ENCODE data around the gene PODXL2. TPM values are rescaled to one million over a fixed set of nuclear protein-coding genes. Genes with fewer than 3 reads are reported as not detected.

The PODXL2 gene
- total RNA-seq, 1 experiment from 2014 or later, result 5.7 TPM

GRCh38 chr3:127637971-127638370, 9.0 kb downstream of the PODXL2 start:
- Histone ChIP-seq H2AFZ (ENCODE audit: low read depth, low read length, poor library complexity, severe bottlenecking) (no peak overlapping the region), H3K4me3 (replicated peaks in 1 of 2; ENCODE audit: low read depth in 1 of 2, low read length in 2 of 2) (no peak overlapping the region), H3K27me3 (ENCODE audit: insufficient read depth, low read length) (no peaks in the 10 kb centered on the region), H3K36me3 (ENCODE audit: control insufficient read depth in 1 of 2, insufficient read depth in 2 of 2, low read length in 2 of 2) (no peaks in the 10 kb centered on the region), H3K27ac (ENCODE audit: low read depth, low read length) (no peak overlapping the region), H4K20me1 (ENCODE audit: insufficient read depth) (no peaks in the 10 kb centered on the region), H3K9me3 (ENCODE audit: control insufficient read depth in 1 of 2, insufficient read depth in 1 of 2, low read depth in 1 of 2, low read length in 2 of 2) (no peaks in the 10 kb centered on the region), H3K4me1 (ENCODE audit: control insufficient read depth in 1 of 2, insufficient read depth in 2 of 2, low read length in 2 of 2) (peaks cover 0 to 4% of the 10 kb centered on the region in 2 experiments; a peak in 1 of 4 replicates), H3K4me2 (ENCODE audit: low read length) (no peak overlapping the region), H3K9me2 (ENCODE audit: insufficient read depth) (no peaks in the 10 kb centered on the region), H3K79me2 (ENCODE audit: insufficient read depth, low read length) (no peaks in the 10 kb centered on the region), H3K9ac (ENCODE audit: low read length) (no peak overlapping the region)
- intact Hi-C loops (cut with micrococcal nuclease), result no loop called here
- ChIA-PET POLR2A (no interaction called here), CTCF (no interaction called here), RAD21 (ENCODE audit: low non-redundant PET in 1 of 2, low total read pairs in 2 of 2, uncharacterized antibody in 2 of 2, unreplicated experiment in 2 of 2) (no interaction called here)
- TF ChIP-seq SP1 (IDR thresholded peaks at IDR 0.05; ENCODE audit: low read depth) (no peak), CTCF (IDR thresholded peaks at IDR 0.05 in 2 of 3, conservative IDR thresholded peaks at IDR 0.05 in 1 of 3; ENCODE audit: borderline replicate concordance in 1 of 3, insufficient read depth in 1 of 3, low read depth in 2 of 3, low read length in 2 of 3) (no peak)
- no TSS peak for BruUV-seq (replicated peaks)
- DNase-seq (ENCODE audit: low read depth, low spot score) (no peak), ATAC-seq (no peak)

- H3K36me3 ChIP-seq (ENCODE audit: control insufficient read depth in 1 of 2, insufficient read depth in 2 of 2, low read length in 2 of 2), result no peaks in the 10 kb centered on the region
- RAD21 ChIA-PET (ENCODE audit: low non-redundant PET in 1 of 2, low total read pairs in 2 of 2, uncharacterized antibody in 2 of 2, unreplicated experiment in 2 of 2), result no interaction called here
- H4K20me1 ChIP-seq (ENCODE audit: insufficient read depth), result no peaks in the 10 kb centered on the region
- H3K79me2 ChIP-seq (ENCODE audit: insufficient read depth, low read length), result no peaks in the 10 kb centered on the region
- no peak overlapping the region for H3K27ac ChIP-seq (ENCODE audit: low read depth, low read length)
- H3K9ac ChIP-seq (ENCODE audit: low read length), result no peak overlapping the region
- no peaks in the 10 kb centered on the region for H3K9me2 ChIP-seq (ENCODE audit: insufficient read depth)
- no peak overlapping the region for H2AFZ ChIP-seq (ENCODE audit: low read depth, low read length, poor library complexity, severe bottlenecking)
- intact Hi-C loops (cut with micrococcal nuclease), result no loop called here
- no peak overlapping the region for H3K4me2 ChIP-seq (ENCODE audit: low read length)
- no peaks in the 10 kb centered on the region for H3K27me3 ChIP-seq (ENCODE audit: insufficient read depth, low read length)
- no TSS peak for BruUV-seq (replicated peaks)
- DNase-seq (ENCODE audit: low read depth, low spot score), result no peak
- POLR2A ChIA-PET, result no interaction called here
- ATAC-seq, result 0 out of 2 replicates have a peak, but pooled peaks have one; percentile 16
- CTCF ChIA-PET, result no interaction called here
- H3K4me3 ChIP-seq (replicated peaks in 1 of 2; ENCODE audit: low read depth in 1 of 2, low read length in 2 of 2), result no peak overlapping the region
- TF ChIP-seq ZFX (IDR thresholded peaks at IDR 0.05) (no peak), REST (IDR thresholded peaks at IDR 0.05; ENCODE audit: low read depth) (no peak), YY1 (IDR thresholded peaks at IDR 0.05; ENCODE audit: extremely low read depth, insufficient replicate concordance, low read depth, low read length) (no peak), SRF (IDR thresholded peaks at IDR 0.05; ENCODE audit: low read depth) (no peak), POLR2A (IDR thresholded peaks at IDR 0.05; ENCODE audit: borderline replicate concordance, extremely low read depth, insufficient read depth, insufficient read length) (no peak), EZH2 (IDR thresholded peaks at IDR 0.05) (no peak), RAD21 (IDR thresholded peaks at IDR 0.05; ENCODE audit: low read depth) (no peak)
- no peaks in the 10 kb centered on the region for H3K9me3 ChIP-seq (ENCODE audit: control insufficient read depth in 1 of 2, insufficient read depth in 1 of 2, low read depth in 1 of 2, low read length in 2 of 2)
- peaks cover 0 to 4% of the 10 kb centered on the region in 2 experiments; a peak in 1 of 4 replicates for H3K4me1 ChIP-seq (ENCODE audit: control insufficient read depth in 1 of 2, insufficient read depth in 2 of 2, low read length in 2 of 2)
Observed at GRCh38 chr3:127639173-127640041, 10.4 kb downstream of the PODXL2 start.
